ENCODE results near the gene ADRA2B.
"Not testable (repeated sequence)": the region's sequence is repeated elsewhere in the genome, so short reads cannot be mapped to it uniquely, and the experiment has no call there.

Gene ADRA2B

GRCh38 chr2:96089356-96090195 lies 26.8 kb downstream of the ADRA2B start:
- DNase-seq (ENCODE audit: low read depth), result no peak

- DNase-seq (ENCODE audit: low read depth), result no peak
Observed at GRCh38 chr2:96088340-96089335, 27.7 kb downstream of the ADRA2B start.

GRCh38 chr2:96087130-96087529 lies 29.2 kb downstream of the ADRA2B start:
- DNase-seq (ENCODE audit: low read depth), result no peak

GRCh38 chr2:96085541-96086355 lies 30.6 kb downstream of the ADRA2B start:
- DNase-seq (ENCODE audit: low read depth), result no peak

GRCh38 chr2:96084858-96085518 lies 31.4 kb downstream of the ADRA2B start:
- not testable (repeated sequence) for DNase-seq (ENCODE audit: low read depth)

GRCh38 chr2:96083989-96084857 lies 32.1 kb downstream of the ADRA2B start:
- DNase-seq (ENCODE audit: low read depth), result no peak

- DNase-seq (ENCODE audit: low read depth), result no peak
Observed at GRCh38 chr2:96083064-96083939, 33.1 kb downstream of the ADRA2B start.

GRCh38 chr2:96082211-96083063 lies 33.9 kb downstream of the ADRA2B start:
- no peak for DNase-seq (ENCODE audit: low read depth)

- DNase-seq (ENCODE audit: low read depth), result no peak
Observed at GRCh38 chr2:96081042-96081441, 35.3 kb downstream of the ADRA2B start.

- no peak for DNase-seq (ENCODE audit: low read depth)
Observed at GRCh38 chr2:96075199-96075771, 41.1 kb downstream of the ADRA2B start.

GRCh38 chr2:96074156-96074555 lies 42.2 kb downstream of the ADRA2B start:
- DNase-seq (ENCODE audit: low read depth), result no peak

- DNase-seq (ENCODE audit: low read depth), result no peak
Observed at GRCh38 chr2:96073170-96073775, 43.1 kb downstream of the ADRA2B start.

GRCh38 chr2:96072746-96073145 lies 43.6 kb downstream of the ADRA2B start:
- DNase-seq (ENCODE audit: low read depth), result no peak

GRCh38 chr2:96071977-96072491 lies 44.3 kb downstream of the ADRA2B start:
- not testable (repeated sequence) for DNase-seq (ENCODE audit: low read depth)

GRCh38 chr2:96071087-96071976 lies 45.0 kb downstream of the ADRA2B start:
- not testable (repeated sequence) for DNase-seq (ENCODE audit: low read depth)

GRCh38 chr2:96070351-96070750 lies 46.0 kb downstream of the ADRA2B start:
- not testable (repeated sequence) for DNase-seq (ENCODE audit: low read depth)
